HEK293T (cell line): ENCODE measurements around the gene BAZ1B.
"Not testable (repeated sequence)": the region's sequence is repeated elsewhere in the genome, so short reads cannot be mapped to it uniquely, and the experiment has no call there.

ENCODE experiments used
- CTCF ChIA-PET: fragments of 350-600 bp; formaldehyde crosslinking; extraction: SDS; loops from one replicate; lab custom pipeline; 2021; ENCODE audit warnings: antibody characterized with exemption, inconsistent platforms; lab: Yijun Ruan, JAX
- POLR2A ChIA-PET: fragments of 350-600 bp; formaldehyde crosslinking; extraction: SDS; loops from one replicate; lab custom pipeline; 2020; ENCODE audit warnings: antibody characterized with exemption, inconsistent platforms; lab: Yijun Ruan, JAX
- DNase-seq: peaks from one replicate; pipeline ENCODE4 v3.0.0; 2012; ENCODE audit warnings: mixed read lengths; ENCODE audit errors: extremely low spot score
- ARNT ChIP-seq: fragments of 450-650 bp; IDR thresholded peaks from 2 replicates; pipeline ENCODE4 v1.6.1; 2017; ENCODE audit warnings: mild to moderate bottlenecking
- BHLHE40 ChIP-seq: fragments of 450-650 bp; IDR thresholded peaks from 2 replicates; pipeline ENCODE4 v1.6.1; 2016; ENCODE audit warnings: mild to moderate bottlenecking, moderate library complexity, borderline replicate concordance
- CTBP1 ChIP-seq: fragments of 450-650 bp; IDR thresholded peaks from 2 replicates; pipeline ENCODE4 v1.6.1; 2016; ENCODE audit warnings: borderline replicate concordance
- ELF4 ChIP-seq: fragments of 450-650 bp; IDR thresholded peaks from 2 replicates; pipeline ENCODE4 v1.6.1; 2017; ENCODE audit warnings: antibody characterized with exemption
- FOXA1 ChIP-seq: fragments of 450-650 bp; IDR thresholded peaks from 2 replicates; pipeline ENCODE4 v1.6.1; 2016; ENCODE audit warnings: mild to moderate bottlenecking
- FOXK2 ChIP-seq: fragments of 450-650 bp; IDR thresholded peaks from 2 replicates; pipeline ENCODE4 v1.6.1; 2016; ENCODE audit warnings: mild to moderate bottlenecking
- FOXM1 ChIP-seq: fragments of 450-650 bp; IDR thresholded peaks from 2 replicates; pipeline ENCODE4 v1.6.1; 2017; ENCODE audit warnings: mild to moderate bottlenecking, borderline replicate concordance
- HDGF ChIP-seq: fragments of 450-650 bp; IDR thresholded peaks from 2 replicates; pipeline ENCODE4 v1.6.1; 2017; ENCODE audit warnings: antibody characterized with exemption, borderline replicate concordance
- L3MBTL2 ChIP-seq: fragments of 450-650 bp; conservative IDR thresholded peaks from 2 replicates; pipeline ENCODE4 v1.6.1; 2016; ENCODE audit warnings: mild to moderate bottlenecking
- LEF1 ChIP-seq: fragments of 450-650 bp; IDR thresholded peaks from 2 replicates; pipeline ENCODE4 v1.6.1; 2017; ENCODE audit warnings: mild to moderate bottlenecking, borderline replicate concordance
- NFRKB ChIP-seq: fragments of 450-650 bp; IDR thresholded peaks from 2 replicates; pipeline ENCODE4 v1.6.1; 2016; ENCODE audit warnings: mild to moderate bottlenecking, moderate library complexity
- PKNOX1 ChIP-seq: fragments of 450-650 bp; IDR thresholded peaks from 2 replicates; pipeline ENCODE4 v1.6.1; 2016
- SP1 ChIP-seq: fragments of 450-650 bp; IDR thresholded peaks from 2 replicates; pipeline ENCODE4 v1.6.1; 2017
- SUZ12 ChIP-seq: fragments of 450-650 bp; IDR thresholded peaks from 2 replicates; pipeline ENCODE4 v1.6.1; 2016; ENCODE audit warnings: mild to moderate bottlenecking
- TARDBP ChIP-seq: fragments of 450-650 bp; IDR thresholded peaks from 2 replicates; pipeline ENCODE4 v1.6.1; 2016
- ZNF384 ChIP-seq: fragments of 450-650 bp; IDR thresholded peaks from 2 replicates; pipeline ENCODE4 v1.6.1; 2016

The BAZ1B gene

GRCh38 chr7:73533742-73534141, 11.6 kb upstream of the BAZ1B start:
- DNase-seq: no peak
- TF ChIP-seq TARDBP (no peak), SP1 (no peak), FOXK2 (no peak), LEF1 (no peak), L3MBTL2 (no peak)
- ChIA-PET CTCF (no interaction called here), POLR2A (interaction anchor here (1.1 kb wide), 1 partner anchor 11 kb away, joined by 3 read pairs; the partner anchor contains the start of gene BAZ1B)

GRCh38 chr7:73532224-73532623, 10.1 kb upstream of the BAZ1B start:
- ChIA-PET POLR2A (interaction anchor here (1.0 kb wide), 1 partner anchor 10 kb away, joined by 5 read pairs; the partner anchor contains the start of gene BAZ1B), CTCF (interaction anchor here (0.6 kb wide), 1 partner anchor 881 kb away, joined by 3 read pairs; no protein-coding TSS in a partner anchor)
- DNase-seq: no peak
- TF ChIP-seq ARNT: no peak
- no peak for TF ChIP-seq PKNOX1
- TF ChIP-seq ELF4: no peak
- TF ChIP-seq CTBP1: no peak
- no peak for TF ChIP-seq NFRKB
- no peak for TF ChIP-seq SP1
- TF ChIP-seq LEF1: no peak
- no peak for TF ChIP-seq FOXK2
- no peak for TF ChIP-seq TARDBP
- no peak for TF ChIP-seq ZNF384
- no peak for TF ChIP-seq FOXM1
- no peak for TF ChIP-seq L3MBTL2
- no peak for TF ChIP-seq FOXA1

- no peak for TF ChIP-seq FOXA1
- no peak for TF ChIP-seq BHLHE40
- TF ChIP-seq TARDBP: no peak
- TF ChIP-seq NFRKB: no peak
- TF ChIP-seq SP1: no peak
- no peak for TF ChIP-seq L3MBTL2
- no peak for TF ChIP-seq ARNT
- no peak for TF ChIP-seq ZNF384
- TF ChIP-seq CTBP1: no peak
- no peak for TF ChIP-seq PKNOX1
- no peak for TF ChIP-seq HDGF
- no peak for TF ChIP-seq LEF1
- ChIA-PET CTCF (no interaction called here), POLR2A (interaction anchor here (1.0 kb wide), 1 partner anchor 8 kb away, joined by 3 read pairs; the partner anchor contains the start of gene BAZ1B)
- no peak for DNase-seq
Measured at GRCh38 chr7:73530800-73531199, 8.7 kb upstream of the BAZ1B start.

- DNase-seq: no peak
- no peak for TF ChIP-seq FOXM1
- POLR2A ChIA-PET: interaction anchor here (0.7 kb wide), 1 partner anchor 29 kb away, joined by 4 read pairs; no protein-coding TSS in a partner anchor
- CTCF ChIA-PET: no interaction called here
Measured at GRCh38 chr7:73526896-73527821, 5.1 kb upstream of the BAZ1B start.

- POLR2A ChIA-PET, CTCF ChIA-PET: not testable (repeated sequence)
Measured at GRCh38 chr7:73526158-73526494, 4.0 kb upstream of the BAZ1B start.

GRCh38 chr7:73521636-73522104, 423 bp downstream of the BAZ1B start:
- CTCF ChIA-PET: no interaction called here
- POLR2A ChIA-PET: interaction anchor here (0.8 to 3.2 kb wide), 17 partner anchors 8 to 217 kb away, joined by 3 to 25 read pairs (median 5); partner anchors contain the start of genes ABHD11, BCL7B and TBL2
- TF ChIP-seq ARNT: peak; percentile 15; the same call in 1 of the 2 replicates
- TF ChIP-seq FOXA1: no peak
- peak; percentile 69 for DNase-seq

More at GRCh38 chr7:73526158-73526494, 4.0 kb upstream of the BAZ1B start:
- DNase-seq: not testable (repeated sequence)

GRCh38 chr7:73520673-73521635, 1.1 kb downstream of the BAZ1B start:
- CTCF ChIA-PET: no interaction called here
- TF ChIP-seq PKNOX1 (no peak), TARDBP (no peak), ELF4 (no peak), CTBP1 (no peak), FOXK2 (no peak), ZNF384 (no peak), NFRKB (no peak), FOXM1 (no peak), BHLHE40 (no peak), SP1 (no peak), ARNT (no peak), LEF1 (no peak), L3MBTL2 (no peak), SUZ12 (no peak), FOXA1 (no peak), HDGF (no peak)
- no peak for DNase-seq
- POLR2A ChIA-PET: interaction anchor here (1.3 to 3.2 kb wide), 5 partner anchors 36 to 61 kb away, joined by 3 to 25 read pairs (median 10); partner anchors contain the start of genes BCL7B and TBL2
